ENCODE data around the gene CENATAC.
A peak's percentile ranks its signal among the peaks of the same experiment; 100 is the strongest.
"Not testable (repeated sequence)": the region's sequence is repeated elsewhere in the genome, so short reads cannot be mapped to it uniquely, and the experiment has no call there.

The CENATAC gene

GRCh38 chr11:119055901-119056300 lies 58.0 kb downstream of the CENATAC start:
- no peak for DNase-seq (ENCODE audit: extremely low spot score)
- peak; percentile 23 for TF ChIP-seq CTCF (IDR thresholded peaks at IDR 0.05; ENCODE audit: control extremely low read depth, extremely low read depth, low read depth, missing control alignments)
- CTCF ChIA-PET: interaction anchor here (0.7 to 4.4 kb wide), 8 partner anchors 11 to 269 kb away, joined by 3 to 39 read pairs (median 3); partner anchors contain the start of gene VPS11
- POLR2A ChIA-PET: interaction anchor here (1.0 to 2.1 kb wide), 7 partner anchors 8 to 39 kb away, joined by 3 to 6 read pairs (median 5); partner anchors contain the start of genes HMBS, TRAPPC4 and VPS11

DNA sequence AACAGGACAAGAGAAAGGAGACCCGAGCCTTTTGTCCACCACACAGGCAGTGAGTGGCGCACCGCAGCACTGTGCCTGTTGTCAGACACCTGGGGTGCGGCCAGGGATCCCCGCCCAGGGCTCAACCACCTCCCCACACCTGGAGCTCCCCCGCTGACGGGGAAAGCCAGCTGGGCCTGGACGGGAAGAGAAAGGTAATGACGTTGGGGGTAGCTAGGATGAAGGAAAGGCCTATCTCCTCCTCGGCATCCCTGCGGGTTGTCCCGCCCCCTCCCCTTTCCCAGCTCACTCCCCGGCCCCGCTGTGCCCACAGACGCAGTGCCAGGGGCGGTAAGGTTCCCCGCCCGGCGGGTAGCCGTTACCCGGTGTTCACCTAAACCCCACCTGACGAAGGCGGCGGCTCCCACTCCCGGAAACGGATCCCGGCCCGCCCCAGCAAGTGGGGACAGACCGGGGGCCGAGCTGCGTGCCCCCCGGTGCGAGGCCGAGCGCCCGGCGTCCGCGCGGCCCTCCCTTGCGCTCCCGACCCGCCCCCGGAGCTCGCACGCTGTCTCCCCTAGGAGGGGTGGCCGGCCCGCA lies 58.6 kb downstream of the CENATAC start:
- no peak for TF ChIP-seq CTCF (IDR thresholded peaks at IDR 0.05; ENCODE audit: control extremely low read depth, extremely low read depth, low read depth, missing control alignments)
- POLR2A ChIA-PET: interaction anchor here (1.0 to 2.1 kb wide), 7 partner anchors 8 to 38 kb away, joined by 3 to 6 read pairs (median 5); partner anchors contain the start of genes HMBS, TRAPPC4 and VPS11
- peak; percentile 39 for DNase-seq (ENCODE audit: extremely low spot score)
- CTCF ChIA-PET: interaction anchor here (0.6 to 4.4 kb wide), 13 partner anchors 9 to 269 kb away, joined by 3 to 39 read pairs (median 3); partner anchors contain the start of genes DPAGT1 and VPS11

GRCh38 chr11:119057000-119057769 lies 59.2 kb downstream of the CENATAC start, which contains the start of gene HYOU1:
HYOU1 (minus strand) TSS chr11:119057205; CDS start chr11:119056160, 1,045 bp downstream.
- TF ChIP-seq CTCF (IDR thresholded peaks at IDR 0.05; ENCODE audit: control extremely low read depth, extremely low read depth, low read depth, missing control alignments): peak; percentile 18
- POLR2A ChIA-PET: interaction anchor here (1.0 to 2.1 kb wide), 6 partner anchors 9 to 38 kb away, joined by 3 to 6 read pairs (median 4); partner anchors contain the start of genes HMBS and VPS11
- CTCF ChIA-PET: interaction anchor here (0.6 to 4.4 kb wide), 14 partner anchors 9 to 268 kb away, joined by 3 to 39 read pairs (median 3); partner anchors contain the start of genes DPAGT1 and VPS11
- DNase-seq (ENCODE audit: extremely low spot score): peak; percentile 99

DNA sequence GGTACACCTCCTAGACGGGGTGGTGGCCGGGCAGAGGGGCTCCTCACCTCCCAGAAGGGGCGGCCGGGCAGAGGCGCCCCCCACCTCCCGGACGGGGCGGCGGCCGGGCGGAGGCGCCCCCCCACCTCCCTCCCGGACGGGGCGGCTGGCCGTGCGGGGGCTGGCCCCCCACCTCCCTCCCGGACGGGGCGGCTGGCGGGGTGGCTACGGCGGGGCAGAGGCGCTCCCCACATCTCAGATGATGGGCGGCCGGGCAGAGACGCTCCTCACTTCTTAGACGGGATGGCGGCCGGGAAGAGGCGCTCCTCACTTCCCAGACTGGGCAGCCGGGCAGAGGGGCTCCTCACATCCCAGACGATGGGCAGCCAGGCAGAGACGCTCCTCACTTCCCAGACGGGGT lies 61.2 kb downstream of the CENATAC start:
- CTCF ChIA-PET: interaction anchor here (0.8 to 1.2 kb wide), 2 partner anchors 8 to 265 kb away, joined by 3 read pairs; no protein-coding TSS in a partner anchor
- POLR2A ChIA-PET; DNase-seq (ENCODE audit: extremely low spot score): not testable (repeated sequence)

DNA sequence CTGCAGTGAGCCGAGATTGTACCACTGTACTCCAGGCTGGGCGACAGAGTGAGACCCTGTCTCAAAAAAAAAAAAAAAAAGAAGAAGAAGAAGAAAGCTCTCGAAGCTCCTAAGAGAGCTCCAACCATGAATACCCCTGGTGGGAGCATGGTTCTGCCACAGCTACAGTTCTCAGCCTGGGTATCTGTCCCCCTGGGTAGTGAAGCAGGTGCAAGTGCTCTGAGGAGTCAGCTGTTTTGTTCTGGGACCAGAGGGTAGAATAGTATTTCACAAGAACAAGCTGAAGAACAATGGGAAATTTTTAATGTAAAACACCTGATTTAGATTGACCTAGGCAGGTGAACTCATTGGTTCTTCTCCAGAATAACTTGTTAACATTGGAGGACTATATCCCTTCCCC lies 63.3 kb downstream of the CENATAC start:
- POLR2A ChIA-PET: no interaction called here
- DNase-seq (ENCODE audit: extremely low spot score): no peak

GRCh38 chr11:119062779-119063178 lies 64.8 kb downstream of the CENATAC start:
- DNase-seq (ENCODE audit: extremely low spot score): no peak
- POLR2A ChIA-PET: no interaction called here
- CTCF ChIA-PET: interaction anchor here (1.0 to 1.2 kb wide), 3 partner anchors 24 to 258 kb away, joined by 3 to 4 read pairs (median 3); a partner anchor contains a TSS
- no peak for TF ChIP-seq CTCF (IDR thresholded peaks at IDR 0.05; ENCODE audit: control extremely low read depth, extremely low read depth, low read depth, missing control alignments)

More for the DNA sequence above, 63.3 kb downstream of the CENATAC start:
- no peak for TF ChIP-seq CTCF (IDR thresholded peaks at IDR 0.05; ENCODE audit: control extremely low read depth, extremely low read depth, low read depth, missing control alignments)
- CTCF ChIA-PET: interaction anchor here (1.1 to 1.3 kb wide), 3 partner anchors 12 to 277 kb away, joined by 3 read pairs; no protein-coding TSS in a partner anchor
